Thoracic aorta endothelial cell (primary cell): ENCODE results near the gene CHTF18. TPM values are rescaled to one million over a fixed set of nuclear protein-coding genes. Genes with fewer than 3 reads are reported as not detected.

Experiments
- small RNA-seq: library from RNA; depleted of rRNA; stranded (forward); fragments of <200 nt; gene quantifications from one replicate; pipeline ENCODE3, GENCODE V24; 2012
- total RNA-seq: library from RNA; depleted of rRNA; stranded (reverse); fragments of >200 nt; gene quantifications from 2 replicates; pipeline ENCODE4 v1.2.3, GENCODE V29; 2012

CHTF18 gene
- 22.1 and 49.1 TPM in 2 replicates for total RNA-seq

GRCh38 chr16:788399-789126, at the start of gene CHTF18:
Gene CHTF18, plus strand, starts transcription at chr16:788620. Its CDS starts 65 bp downstream, at chr16:788685.

GRCh38 chr16:740764-741505, 47.5 kb upstream of the CHTF18 start, which contains the start of gene CIAO3:
Gene CIAO3, minus strand, starts transcription at chr16:740997. Its CDS starts 12 bp downstream, at chr16:740985.

GRCh38 chr16:760545-761343, 27.7 kb upstream of the CHTF18 start, which contains the start of gene MSLN:
Gene MSLN, plus strand, starts transcription at chr16:760734. Its CDS starts 1,947 bp downstream, at chr16:762681.

GRCh38 chr16:787978-788398, 432 bp upstream of the CHTF18 start, which contains the start of gene RPUSD1:
Gene RPUSD1, minus strand, starts transcription at chr16:788381. Its CDS starts 644 bp downstream, at chr16:787737.

GRCh38 chr16:799948-800833, 11.8 kb downstream of the CHTF18 start, which contains the start of gene GNG13:
Gene GNG13, minus strand, starts transcription at chr16:800734. Its CDS starts 1,657 bp downstream, at chr16:799077.

Small RNA genes lying within 50 kb of the gene (small RNA-seq; reads per million reads assigned to genes)
- not detected for gene MIR662

Other genes starting within 250 kb of the CHTF18 start
- gene PRR35, start 228.2 kb upstream of the CHTF18 start, total RNA-seq = 0.07 TPM in 1 of 2 replicates, not detected in the other
- gene NHLRC4, start 221.6 kb upstream of the CHTF18 start, total RNA-seq = 0.86 and 1.1 TPM in 2 replicates
- gene PIGQ, start 218.7 kb upstream of the CHTF18 start, total RNA-seq = 24.9 and 30.7 TPM in 2 replicates
- 11.2 and 13.9 TPM in 2 replicates for gene RAB40C, start 198.6 kb upstream of the CHTF18 start, total RNA-seq
- gene WFIKKN1, start 157.6 kb upstream of the CHTF18 start, total RNA-seq = 0.13 and 0.22 TPM in 2 replicates
- gene METTL26, start 152.3 kb upstream of the CHTF18 start, total RNA-seq = 87.8 and 119 TPM in 2 replicates
- 14.1 TPM in 2 replicates for gene MCRIP2, start 146.8 kb upstream of the CHTF18 start, total RNA-seq
- 14.6 and 26.4 TPM in 2 replicates for gene WDR90, start 139.3 kb upstream of the CHTF18 start, total RNA-seq
- 42.6 and 43.9 TPM in 2 replicates for gene RHOT2, start 120.5 kb upstream of the CHTF18 start, total RNA-seq
- 0.27 and 0.29 TPM in 2 replicates for gene RHBDL1, start 112.9 kb upstream of the CHTF18 start, total RNA-seq
- 77.6 and 98.1 TPM in 2 replicates for gene STUB1, start 108.2 kb upstream of the CHTF18 start, total RNA-seq
- gene JMJD8, start 104.3 kb upstream of the CHTF18 start, total RNA-seq = 34.8 and 47.0 TPM in 2 replicates
- gene WDR24, start 98.2 kb upstream of the CHTF18 start, total RNA-seq = 6.4 and 8.0 TPM in 2 replicates
- gene FBXL16, start 82.8 kb upstream of the CHTF18 start, total RNA-seq = 0.65 and 0.66 TPM in 2 replicates
- gene METRN, start 73.5 kb upstream of the CHTF18 start, total RNA-seq = 9.4 and 18.7 TPM in 2 replicates
- gene ANTKMT, start 67.5 kb upstream of the CHTF18 start, total RNA-seq = 23.0 and 32.0 TPM in 2 replicates
- gene CCDC78, start 62.2 kb upstream of the CHTF18 start, total RNA-seq = 0.93 and 1.0 TPM in 2 replicates
- 5.6 and 7.7 TPM in 2 replicates for gene HAGHL, start 61.5 kb upstream of the CHTF18 start, total RNA-seq
- gene CIAO3, start 47.6 kb upstream of the CHTF18 start, total RNA-seq = 24.5 and 28.3 TPM in 2 replicates
- gene MSLN, start 27.9 kb upstream of the CHTF18 start, total RNA-seq = not detected in 2 replicates
- gene RPUSD1, start 239 bp upstream of the CHTF18 start, total RNA-seq = 31.8 and 38.6 TPM in 2 replicates
- gene GNG13, start 12.1 kb downstream of the CHTF18 start, total RNA-seq = not detected in 2 replicates
- 7.7 and 13.4 TPM in 2 replicates for gene LMF1, start 182.4 kb downstream of the CHTF18 start, total RNA-seq
- gene SOX8, start 193.2 kb downstream of the CHTF18 start, total RNA-seq = 0.29 and 0.40 TPM in 2 replicates